GM21723 (cell line): ENCODE data around the gene ZNF844.
A peak's percentile ranks its signal among the peaks of the same experiment; 100 is the strongest.
"Not testable (repeated sequence)": the region's sequence is repeated elsewhere in the genome, so short reads cannot be mapped to it uniquely, and the experiment has no call there.

Experiments
- ATAC-seq: cut with Tn5 transposase; IDR thresholded peaks from one replicate; pipeline ENCODE4 v1.9.1; 2021; ENCODE audit warnings: mild to moderate bottlenecking, moderate library complexity; ENCODE audit not compliant: unreplicated experiment

ZNF844 gene

GRCh38 chr19:12064590-12065538 is at the start of gene ZNF844:
ZNF844 (plus strand) TSS chr19:12064731; CDS start chr19:12064874, 143 bp downstream.
- peak; percentile 84 for ATAC-seq

GRCh38 chr19:12015015-12015752 is 49.3 kb upstream of the ZNF844 start:
- ATAC-seq = no peak

GRCh38 chr19:12015753-12016116 is 48.8 kb upstream of the ZNF844 start:
- ATAC-seq = no peak

GRCh38 chr19:12034198-12034597 is 30.3 kb upstream of the ZNF844 start:
- ATAC-seq = no peak

- ATAC-seq = no peak
Observed at GRCh38 chr19:12034620-12035019, 29.9 kb upstream of the ZNF844 start.

GRCh38 chr19:12035220-12036172 is 29.0 kb upstream of the ZNF844 start, which contains the start of gene ZNF433:
ZNF433 (minus strand) TSS chr19:12035679; CDS start chr19:12035539, 140 bp downstream.
- ATAC-seq = peak; percentile 90

- no peak for ATAC-seq
Observed at GRCh38 chr19:12042893-12043292, 21.6 kb upstream of the ZNF844 start.

- no peak for ATAC-seq
Observed at GRCh38 chr19:12043752-12044422, 20.6 kb upstream of the ZNF844 start.

GRCh38 chr19:12047868-12048267 is 16.7 kb upstream of the ZNF844 start:
- ATAC-seq = no peak

- no peak for ATAC-seq
Observed at GRCh38 chr19:12052091-12052496, 12.4 kb upstream of the ZNF844 start.

- peak; percentile 87 for ATAC-seq
Observed at GRCh38 chr19:12052497-12053169, 11.9 kb upstream of the ZNF844 start, which contains the start of gene ZNF878. ZNF878 (minus strand) TSS chr19:12052961; CDS start chr19:12052801, 160 bp downstream.

GRCh38 chr19:12055784-12056183 is 8.7 kb upstream of the ZNF844 start:
- ATAC-seq = no peak

- no peak for ATAC-seq
Observed at GRCh38 chr19:12075538-12076139, 11.1 kb downstream of the ZNF844 start.

- not testable (repeated sequence) for ATAC-seq
Observed at GRCh38 chr19:12076331-12076730, 11.8 kb downstream of the ZNF844 start.

GRCh38 chr19:12077375-12077774 is 12.8 kb downstream of the ZNF844 start:
- no peak for ATAC-seq

- ATAC-seq = not testable (repeated sequence)
Observed at GRCh38 chr19:12083336-12083735, 18.8 kb downstream of the ZNF844 start.

- no peak for ATAC-seq
Observed at GRCh38 chr19:12085074-12085818, 20.7 kb downstream of the ZNF844 start.

- no peak for ATAC-seq
Observed at GRCh38 chr19:12090807-12091206, 26.3 kb downstream of the ZNF844 start.
